GM19351 (cell line): ENCODE measurements around the gene DYNLRB2.

Experiments
- ATAC-seq: cut with Tn5 transposase; IDR thresholded peaks from one replicate; pipeline ENCODE4 v1.9.1; 2021; ENCODE audit warnings: mild to moderate bottlenecking, moderate library complexity; ENCODE audit not compliant: unreplicated experiment

The DYNLRB2 gene

GRCh38 chr16:80540516-80541305 is at the start of gene DYNLRB2:
DYNLRB2 (plus strand) TSS chr16:80540993; CDS start chr16:80541077, 84 bp downstream.
- peak; percentile 95 for ATAC-seq

GRCh38 chr16:80500116-80500859 is 40.5 kb upstream of the DYNLRB2 start:
- no peak for ATAC-seq

- ATAC-seq = no peak
Measured at GRCh38 chr16:80500961-80501525, 39.8 kb upstream of the DYNLRB2 start.

GRCh38 chr16:80503107-80503506 is 37.7 kb upstream of the DYNLRB2 start:
- no peak for ATAC-seq

GRCh38 chr16:80507538-80507937 is 33.3 kb upstream of the DYNLRB2 start:
- ATAC-seq = no peak

GRCh38 chr16:80509872-80510271 is 30.9 kb upstream of the DYNLRB2 start:
- ATAC-seq = no peak

GRCh38 chr16:80511824-80512592 is 28.8 kb upstream of the DYNLRB2 start:
- ATAC-seq = no peak

- no peak for ATAC-seq
Measured at GRCh38 chr16:80512593-80512853, 28.3 kb upstream of the DYNLRB2 start.

GRCh38 chr16:80515374-80515773 is 25.4 kb upstream of the DYNLRB2 start:
- ATAC-seq = no peak

GRCh38 chr16:80517846-80518245 is 22.9 kb upstream of the DYNLRB2 start:
- ATAC-seq = no peak

GRCh38 chr16:80518436-80518835 is 22.4 kb upstream of the DYNLRB2 start:
- ATAC-seq = no peak

- ATAC-seq = no peak
Measured at GRCh38 chr16:80519189-80519588, 21.6 kb upstream of the DYNLRB2 start.

- ATAC-seq = no peak
Measured at GRCh38 chr16:80525420-80525819, 15.4 kb upstream of the DYNLRB2 start.

GRCh38 chr16:80526418-80527061 is 14.3 kb upstream of the DYNLRB2 start:
- peak; percentile 82 for ATAC-seq

GRCh38 chr16:80527297-80527696 is 13.5 kb upstream of the DYNLRB2 start:
- ATAC-seq = peak; percentile 84

GRCh38 chr16:80530479-80530878 is 10.3 kb upstream of the DYNLRB2 start:
- ATAC-seq = no peak

- no peak for ATAC-seq
Measured at GRCh38 chr16:80536238-80536637, 4.6 kb upstream of the DYNLRB2 start.

- no peak for ATAC-seq
Measured at GRCh38 chr16:80541306-80541694, 507 bp downstream of the DYNLRB2 start.

GRCh38 chr16:80543162-80543561 is 2.4 kb downstream of the DYNLRB2 start:
- ATAC-seq = no peak

GRCh38 chr16:80544326-80544725 is 3.5 kb downstream of the DYNLRB2 start:
- ATAC-seq = no peak

GRCh38 chr16:80546249-80546648 is 5.5 kb downstream of the DYNLRB2 start:
- ATAC-seq = peak; percentile 79
